ENCODE data around the gene LTBR. TPM values are rescaled to one million over a fixed set of nuclear protein-coding genes. Genes with fewer than 3 reads are reported as not detected.

LTBR gene
- total and polyA plus RNA-seq, 10 of the 15 experiments (the other 5 are each of a cell fraction or from before 2014, with no cell fraction given): 0.24 to 0.44 TPM; not detected in 8

DNA sequence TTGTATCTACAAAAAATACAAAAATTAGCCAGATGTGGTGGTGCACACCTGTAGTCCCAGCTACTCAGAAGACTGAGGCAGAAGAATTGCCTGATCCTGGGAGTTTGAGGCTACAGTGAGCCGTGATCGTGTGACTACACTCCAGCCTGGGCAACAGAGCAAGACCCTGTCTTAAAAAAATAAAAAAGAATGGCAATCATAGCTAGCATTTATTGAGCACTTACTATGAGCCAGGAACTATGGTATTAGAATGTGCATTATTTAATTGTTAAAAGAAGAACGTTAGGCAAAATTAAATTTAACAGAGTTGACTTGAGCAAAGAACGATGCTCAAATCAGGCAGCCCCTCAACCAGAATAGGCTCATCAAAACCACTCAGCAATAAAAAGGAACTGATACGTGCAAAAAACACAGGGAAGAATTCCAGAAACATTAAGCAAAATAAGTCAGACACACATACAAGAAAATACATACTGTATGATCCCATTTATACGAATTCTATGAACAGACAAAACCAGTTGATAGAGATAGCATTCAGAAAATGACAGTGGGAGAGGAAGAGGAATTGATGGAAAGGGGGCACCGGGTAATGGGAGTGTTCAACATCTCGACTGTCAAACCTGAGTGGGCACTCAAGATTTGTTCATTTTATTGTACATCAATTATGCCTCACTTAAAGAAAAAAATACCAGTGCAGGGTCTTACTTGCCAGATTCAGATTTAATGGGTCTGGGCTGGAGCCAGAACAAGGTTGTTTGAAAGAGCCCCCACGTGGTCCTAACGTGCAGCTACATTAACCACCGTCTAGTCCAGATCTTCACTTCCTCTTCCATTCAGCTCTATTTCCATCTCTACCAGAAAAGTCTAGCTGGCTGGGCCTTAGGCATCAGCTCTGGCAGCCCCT, 16.6 kb upstream of the LTBR start (continued):
- TF ChIP-seq, protein P1, sequence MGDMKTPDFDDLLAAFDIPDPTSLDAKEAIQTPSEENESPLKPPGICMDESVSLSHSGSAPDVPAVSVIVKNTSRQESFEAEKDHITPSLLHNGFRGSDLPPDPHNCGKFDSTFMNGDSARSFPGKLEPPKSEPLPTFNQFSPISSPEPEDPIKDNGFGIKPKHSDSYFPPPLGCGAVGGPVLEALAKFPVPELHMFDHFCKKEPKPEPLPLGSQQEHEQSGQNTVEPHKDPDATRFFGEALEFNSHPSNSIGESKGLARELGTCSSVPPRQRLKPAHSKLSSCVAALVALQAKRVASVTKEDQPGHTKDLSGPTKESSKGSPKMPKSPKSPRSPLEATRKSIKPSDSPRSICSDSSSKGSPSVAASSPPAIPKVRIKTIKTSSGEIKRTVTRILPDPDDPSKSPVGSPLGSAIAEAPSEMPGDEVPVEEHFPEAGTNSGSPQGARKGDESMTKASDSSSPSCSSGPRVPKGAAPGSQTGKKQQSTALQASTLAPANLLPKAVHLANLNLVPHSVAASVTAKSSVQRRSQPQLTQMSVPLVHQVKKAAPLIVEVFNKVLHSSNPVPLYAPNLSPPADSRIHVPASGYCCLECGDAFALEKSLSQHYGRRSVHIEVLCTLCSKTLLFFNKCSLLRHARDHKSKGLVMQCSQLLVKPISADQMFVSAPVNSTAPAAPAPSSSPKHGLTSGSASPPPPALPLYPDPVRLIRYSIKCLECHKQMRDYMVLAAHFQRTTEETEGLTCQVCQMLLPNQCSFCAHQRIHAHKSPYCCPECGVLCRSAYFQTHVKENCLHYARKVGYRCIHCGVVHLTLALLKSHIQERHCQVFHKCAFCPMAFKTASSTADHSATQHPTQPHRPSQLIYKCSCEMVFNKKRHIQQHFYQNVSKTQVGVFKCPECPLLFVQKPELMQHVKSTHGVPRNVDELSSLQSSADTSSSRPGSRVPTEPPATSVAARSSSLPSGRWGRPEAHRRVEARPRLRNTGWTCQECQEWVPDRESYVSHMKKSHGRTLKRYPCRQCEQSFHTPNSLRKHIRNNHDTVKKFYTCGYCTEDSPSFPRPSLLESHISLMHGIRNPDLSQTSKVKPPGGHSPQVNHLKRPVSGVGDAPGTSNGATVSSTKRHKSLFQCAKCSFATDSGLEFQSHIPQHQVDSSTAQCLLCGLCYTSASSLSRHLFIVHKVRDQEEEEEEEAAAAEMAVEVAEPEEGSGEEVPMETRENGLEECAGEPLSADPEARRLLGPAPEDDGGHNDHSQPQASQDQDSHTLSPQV (IDR thresholded peaks at IDR 0.05): no peak
- TF ChIP-seq SP1 (IDR thresholded peaks at IDR 0.05; ENCODE audit: low read depth, low read length) (no peak), SREBF2 (IDR thresholded peaks at IDR 0.05; ENCODE audit: low read length) (no peak), ETV6 (conservative IDR thresholded peaks at IDR 0.05 in 1 of 2, IDR thresholded peaks at IDR 0.05 in 1 of 2; ENCODE audit: borderline replicate concordance in 1 of 2, low read depth in 1 of 2) (0 out of 4 replicates have a peak, but pooled peaks of 1 of the 2 experiments have one; percentile 9), CREM (IDR thresholded peaks at IDR 0.05; ENCODE audit: low read depth) (no peak), BHLHE40 (IDR thresholded peaks at IDR 0.05; ENCODE audit: borderline replicate concordance in 1 of 2, low read depth in 2 of 2, low read length in 1 of 2) (peak; percentile 59 to 67; a peak in 2 of 4 replicates)
- TF ChIP-seq, protein P2, sequence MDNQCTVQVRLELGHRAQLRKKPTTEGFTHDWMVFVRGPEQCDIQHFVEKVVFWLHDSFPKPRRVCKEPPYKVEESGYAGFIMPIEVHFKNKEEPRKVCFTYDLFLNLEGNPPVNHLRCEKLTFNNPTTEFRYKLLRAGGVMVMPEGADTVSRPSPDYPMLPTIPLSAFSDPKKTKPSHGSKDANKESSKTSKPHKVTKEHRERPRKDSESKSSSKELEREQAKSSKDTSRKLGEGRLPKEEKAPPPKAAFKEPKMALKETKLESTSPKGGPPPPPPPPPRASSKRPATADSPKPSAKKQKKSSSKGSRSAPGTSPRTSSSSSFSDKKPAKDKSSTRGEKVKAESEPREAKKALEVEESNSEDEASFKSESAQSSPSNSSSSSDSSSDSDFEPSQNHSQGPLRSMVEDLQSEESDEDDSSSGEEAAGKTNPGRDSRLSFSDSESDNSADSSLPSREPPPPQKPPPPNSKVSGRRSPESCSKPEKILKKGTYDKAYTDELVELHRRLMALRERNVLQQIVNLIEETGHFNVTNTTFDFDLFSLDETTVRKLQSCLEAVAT (IDR thresholded peaks at IDR 0.05): no peak

All from GM12878 (cell line).